Adrenal gland (tissue), 5 donors: Measurements from ENCODE around the gene NLGN3.

Experiments
- POLR2A ChIP-seq, 2 donors: fragments of 450-650 bp; IDR thresholded peaks; one replicate each; pipeline ENCODE4 v1.6.1; 2017; ENCODE audit warnings: antibody characterized with exemption in 2 of 2, mild to moderate bottlenecking in 2 of 2, moderate library complexity in 1 of 2
- TF ChIP-seq, protein P1 (sequence below), 6 experiments: fragments of 450-650 bp in 4 of 6; fragments of 200-600 bp in 2 of 6; sonication (generic) in 1 of 6; IDR thresholded peaks; 1 replicate in 5 of 6; 2 replicates in 1 of 6; pipeline versions ENCODE4 v1.5.1 to v1.8.0; 2016 to 2021; ENCODE audit warnings: antibody characterized with exemption in 6 of 6, mild to moderate bottlenecking in 2 of 6, moderate library complexity in 1 of 6
- donor health status: DM: no; HTN: no; CAD: no.

GRCh38 chrX:71151366-71151765 lies 6.7 kb downstream of the NLGN3 start:
- TF ChIP-seq, protein P1, sequence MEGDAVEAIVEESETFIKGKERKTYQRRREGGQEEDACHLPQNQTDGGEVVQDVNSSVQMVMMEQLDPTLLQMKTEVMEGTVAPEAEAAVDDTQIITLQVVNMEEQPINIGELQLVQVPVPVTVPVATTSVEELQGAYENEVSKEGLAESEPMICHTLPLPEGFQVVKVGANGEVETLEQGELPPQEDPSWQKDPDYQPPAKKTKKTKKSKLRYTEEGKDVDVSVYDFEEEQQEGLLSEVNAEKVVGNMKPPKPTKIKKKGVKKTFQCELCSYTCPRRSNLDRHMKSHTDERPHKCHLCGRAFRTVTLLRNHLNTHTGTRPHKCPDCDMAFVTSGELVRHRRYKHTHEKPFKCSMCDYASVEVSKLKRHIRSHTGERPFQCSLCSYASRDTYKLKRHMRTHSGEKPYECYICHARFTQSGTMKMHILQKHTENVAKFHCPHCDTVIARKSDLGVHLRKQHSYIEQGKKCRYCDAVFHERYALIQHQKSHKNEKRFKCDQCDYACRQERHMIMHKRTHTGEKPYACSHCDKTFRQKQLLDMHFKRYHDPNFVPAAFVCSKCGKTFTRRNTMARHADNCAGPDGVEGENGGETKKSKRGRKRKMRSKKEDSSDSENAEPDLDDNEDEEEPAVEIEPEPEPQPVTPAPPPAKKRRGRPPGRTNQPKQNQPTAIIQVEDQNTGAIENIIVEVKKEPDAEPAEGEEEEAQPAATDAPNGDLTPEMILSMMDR (IDR thresholded peaks at IDR 0.05): no peak
- no peak for TF ChIP-seq POLR2A (IDR thresholded peaks at IDR 0.05)
